Osteoblast (primary cell): Measurements from ENCODE around the gene CPA3. TPM values are rescaled to one million over a fixed set of nuclear protein-coding genes. Genes with fewer than 3 reads are reported as not detected.

Experiments used
- DNase-seq: peaks from one replicate; pipeline ENCODE4 v3.0.0; 2011; ENCODE audit warnings: low spot score, mixed read lengths; ENCODE audit not compliant: insufficient read length; ENCODE audit errors: missing footprints
- H2AFZ ChIP-seq: 2 replicates; pipeline ENCODE4 v1.6.0; 2011; ENCODE audit warnings: mild to moderate bottlenecking, low read length
- H3K27ac ChIP-seq: 2 replicates; pipeline ENCODE4 v1.5.1; 2011; ENCODE audit warnings: mild to moderate bottlenecking, low read depth, low read length, moderate library complexity
- H3K27me3 ChIP-seq: 2 replicates; pipeline ENCODE4 v1.6.0; 2012; ENCODE audit warnings: mild to moderate bottlenecking, control low read depth, inconsistent platforms, low read length, moderate library complexity; ENCODE audit not compliant: insufficient read depth
- H3K36me3 ChIP-seq: 2 replicates; pipeline ENCODE4 v1.5.1; 2011; ENCODE audit warnings: mild to moderate bottlenecking, low read length, control low read depth, moderate library complexity; ENCODE audit not compliant: insufficient read depth
- H3K4me1 ChIP-seq: 2 replicates; pipeline ENCODE4 v1.5.1; 2011; ENCODE audit warnings: mild to moderate bottlenecking, low read length, control low read depth, moderate library complexity; ENCODE audit not compliant: insufficient read depth
- H3K4me2 ChIP-seq: 2 replicates; pipeline ENCODE4 v1.6.0; 2011; ENCODE audit warnings: mild to moderate bottlenecking, low read length; ENCODE audit not compliant: insufficient read depth
- H3K4me3 ChIP-seq: fragments of 200-600 bp; sonication (generic); 3 replicates; pipeline ENCODE4 v1.5.1; 2012; ENCODE audit warnings: mild to moderate bottlenecking, low read length, inconsistent platforms; ENCODE audit not compliant: insufficient read depth
- H3K79me2 ChIP-seq: 2 replicates; pipeline ENCODE4 v1.6.0; 2012; ENCODE audit warnings: mild to moderate bottlenecking, low read length, control low read depth, inconsistent platforms; ENCODE audit not compliant: insufficient read depth
- H3K9me3 ChIP-seq: 2 replicates; pipeline ENCODE4 v1.5.1; 2011; ENCODE audit warnings: low read depth, low read length, control low read depth
- H4K20me1 ChIP-seq: 2 replicates; pipeline ENCODE4 v1.6.0; 2012; ENCODE audit warnings: mild to moderate bottlenecking, low read length, control low read depth; ENCODE audit not compliant: insufficient read depth
- total RNA-seq: library from RNA; depleted of rRNA; stranded (reverse); fragments of >200 nt; gene quantifications from 2 replicates; pipeline ENCODE4 v1.2.3, GENCODE V29; 2012
- TF ChIP-seq, protein P1 (sequence below): IDR thresholded peaks from 2 replicates; pipeline ENCODE4 v1.5.1; 2011; ENCODE audit warnings: mild to moderate bottlenecking, low read depth, low read length, moderate library complexity; ENCODE audit errors: extremely low read depth

Gene CPA3
- total RNA-seq, 1 donor: 1.1 TPM

DNA sequence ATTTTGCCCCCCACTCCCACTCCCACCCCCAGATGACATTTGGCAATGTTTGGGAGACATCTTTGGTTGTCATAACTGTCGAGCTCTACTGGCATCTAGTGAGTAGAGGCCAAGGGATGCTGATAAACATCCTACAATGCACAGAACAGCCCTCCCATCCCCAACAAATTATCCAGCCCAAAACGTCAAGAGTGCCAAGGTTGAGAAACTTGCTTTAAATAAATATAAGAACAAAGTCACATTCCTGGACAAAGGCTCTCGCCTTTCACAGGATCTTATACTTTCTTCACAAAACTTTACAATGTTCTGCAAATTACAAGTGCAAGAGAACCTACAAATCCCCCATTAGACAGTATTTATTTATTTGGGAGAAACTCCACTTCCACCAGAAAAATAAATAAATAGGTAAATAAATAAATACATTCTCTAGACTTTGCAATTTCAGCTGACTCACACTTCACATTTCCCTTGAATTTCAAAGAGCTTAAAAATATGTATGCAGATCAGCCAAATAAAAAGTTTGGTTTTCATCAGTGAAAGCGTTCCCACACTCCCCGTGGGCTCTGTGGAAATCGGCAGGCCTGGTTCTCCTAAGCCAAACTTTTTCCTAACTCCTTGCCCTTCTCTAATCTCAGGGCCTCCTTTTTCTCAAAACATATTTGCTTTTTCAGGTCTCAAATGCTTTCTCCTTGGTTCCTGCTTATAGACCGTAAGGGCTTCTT lies 12.7 kb upstream of the CPA3 start:
- Histone ChIP-seq H3K4me3 (no peak overlapping the region), H2AFZ (no peak overlapping the region), H3K79me2 (no peaks in the 10 kb centered on the region), H3K9me3 (no peaks in the 10 kb centered on the region), H3K27ac (no peak overlapping the region), H3K4me1 (no peaks in the 10 kb centered on the region), H3K4me2 (no peak overlapping the region), H3K36me3 (no peaks in the 10 kb centered on the region), H3K27me3 (no peaks in the 10 kb centered on the region), H4K20me1 (no peaks in the 10 kb centered on the region)
- TF ChIP-seq, protein P1, sequence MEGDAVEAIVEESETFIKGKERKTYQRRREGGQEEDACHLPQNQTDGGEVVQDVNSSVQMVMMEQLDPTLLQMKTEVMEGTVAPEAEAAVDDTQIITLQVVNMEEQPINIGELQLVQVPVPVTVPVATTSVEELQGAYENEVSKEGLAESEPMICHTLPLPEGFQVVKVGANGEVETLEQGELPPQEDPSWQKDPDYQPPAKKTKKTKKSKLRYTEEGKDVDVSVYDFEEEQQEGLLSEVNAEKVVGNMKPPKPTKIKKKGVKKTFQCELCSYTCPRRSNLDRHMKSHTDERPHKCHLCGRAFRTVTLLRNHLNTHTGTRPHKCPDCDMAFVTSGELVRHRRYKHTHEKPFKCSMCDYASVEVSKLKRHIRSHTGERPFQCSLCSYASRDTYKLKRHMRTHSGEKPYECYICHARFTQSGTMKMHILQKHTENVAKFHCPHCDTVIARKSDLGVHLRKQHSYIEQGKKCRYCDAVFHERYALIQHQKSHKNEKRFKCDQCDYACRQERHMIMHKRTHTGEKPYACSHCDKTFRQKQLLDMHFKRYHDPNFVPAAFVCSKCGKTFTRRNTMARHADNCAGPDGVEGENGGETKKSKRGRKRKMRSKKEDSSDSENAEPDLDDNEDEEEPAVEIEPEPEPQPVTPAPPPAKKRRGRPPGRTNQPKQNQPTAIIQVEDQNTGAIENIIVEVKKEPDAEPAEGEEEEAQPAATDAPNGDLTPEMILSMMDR: no peak
- no peak for DNase-seq

DNA sequence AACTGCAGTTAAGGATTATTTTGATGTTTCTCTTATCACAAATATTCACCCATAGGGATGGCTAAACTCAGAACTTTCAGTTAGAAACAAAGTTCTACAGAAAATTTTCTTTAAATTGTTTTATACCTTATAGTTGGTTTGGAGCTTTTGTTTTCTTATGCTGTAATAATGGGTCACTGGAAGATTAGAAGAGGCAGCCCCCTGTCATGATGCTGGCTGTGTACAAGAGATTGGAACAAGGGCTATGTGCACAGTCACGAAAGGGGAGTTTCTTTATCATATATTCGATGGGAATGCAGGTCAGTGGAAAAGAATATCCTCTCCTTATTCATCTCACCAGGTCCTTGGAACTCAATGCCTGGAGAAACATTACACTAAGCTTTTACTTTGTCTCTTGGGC lies 12.0 kb upstream of the CPA3 start:
- Histone ChIP-seq H4K20me1 (no peaks in the 10 kb centered on the region), H3K4me2 (no peak overlapping the region), H3K4me1 (no peaks in the 10 kb centered on the region), H3K79me2 (no peaks in the 10 kb centered on the region), H2AFZ (no peak overlapping the region), H3K36me3 (no peaks in the 10 kb centered on the region), H3K27ac (no peak overlapping the region), H3K9me3 (no peaks in the 10 kb centered on the region), H3K4me3 (no peak overlapping the region), H3K27me3 (no peaks in the 10 kb centered on the region)
- no peak for DNase-seq
- TF ChIP-seq, protein P1: no peak

DNA sequence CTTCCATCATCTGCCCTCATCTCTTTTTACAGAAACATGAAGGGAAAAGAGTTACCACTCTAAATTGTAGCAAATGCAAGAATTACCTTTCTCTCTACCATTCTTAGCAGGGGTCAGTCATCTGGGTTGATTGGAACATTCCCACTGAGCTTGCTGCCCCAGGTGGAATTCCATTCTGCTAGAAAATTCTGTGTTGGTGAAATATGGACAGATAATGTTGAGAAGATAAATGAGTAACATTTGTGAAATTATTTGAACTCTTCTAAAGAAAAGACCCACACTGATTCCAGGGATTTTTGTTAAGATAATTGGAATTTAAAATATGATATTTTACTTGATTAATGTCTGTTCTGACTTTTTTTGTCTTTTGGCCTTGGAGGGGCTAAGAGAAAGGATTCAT lies 11.0 kb upstream of the CPA3 start:
- no peak for DNase-seq
- H3K27ac ChIP-seq: no peak overlapping the region
- TF ChIP-seq, protein P1: no peak

DNA sequence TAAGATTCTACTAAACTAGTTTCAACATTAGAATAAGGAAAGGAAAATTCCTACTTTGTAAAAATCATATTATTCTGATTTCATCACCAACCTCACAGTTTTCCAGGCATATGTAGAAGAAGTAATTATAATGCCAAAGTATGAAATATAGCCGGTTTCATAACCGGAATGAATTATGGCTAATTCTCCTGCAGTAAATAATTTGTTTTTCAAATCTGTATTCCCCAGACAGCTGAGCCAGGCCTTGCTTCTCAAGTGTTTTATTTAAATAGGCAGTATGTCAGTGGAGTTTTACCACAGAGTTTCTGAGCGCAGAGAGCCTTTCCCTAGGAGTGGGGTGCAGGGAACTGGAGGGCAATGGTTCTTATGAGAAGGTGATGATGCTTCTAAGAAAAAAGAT lies 8.7 kb upstream of the CPA3 start:
- Histone ChIP-seq H3K79me2 (no peaks in the 10 kb centered on the region), H2AFZ (no peak overlapping the region), H3K27ac (no peak overlapping the region), H3K27me3 (no peaks in the 10 kb centered on the region), H3K4me1 (no peaks in the 10 kb centered on the region), H3K36me3 (no peaks in the 10 kb centered on the region), H3K4me2 (no peak overlapping the region), H3K4me3 (no peak overlapping the region), H3K9me3 (no peaks in the 10 kb centered on the region), H4K20me1 (no peaks in the 10 kb centered on the region)
- DNase-seq: no peak
- TF ChIP-seq, protein P1: no peak

More for the DNA sequence above, 11.0 kb upstream of the CPA3 start:
- Histone ChIP-seq H2AFZ (no peak overlapping the region), H3K4me1 (no peaks in the 10 kb centered on the region), H3K79me2 (no peaks in the 10 kb centered on the region), H3K36me3 (no peaks in the 10 kb centered on the region), H3K9me3 (no peaks in the 10 kb centered on the region), H3K4me3 (no peak overlapping the region), H4K20me1 (no peaks in the 10 kb centered on the region), H3K4me2 (no peak overlapping the region), H3K27me3 (no peaks in the 10 kb centered on the region)
